Prostate gland (tissue), 2 donors: ENCODE measurements around the gene SLTM. TPM values are rescaled to one million over a fixed set of nuclear protein-coding genes. Genes with fewer than 3 reads are reported as not detected.

Source experiments
- DNase-seq: peaks from one replicate; pipeline ENCODE4 v3.0.0-alpha.2; 2019; ENCODE audit warnings: low spot score
- H3K27ac ChIP-seq, 2 donors: fragments of 200-600 bp; sonication (generic); 2 replicates each; pipeline ENCODE4 v1.5.1; 2017 to 2019
- H3K27me3 ChIP-seq: fragments of 200-600 bp; sonication (generic); replicated peaks from 2 replicates; pipeline ENCODE4 v1.5.1; 2019; ENCODE audit not compliant: insufficient read depth
- H3K36me3 ChIP-seq, 2 donors: fragments of 200-600 bp; sonication (generic); 1 replicate in 1 of 2; 2 replicates in 1 of 2; pipeline versions ENCODE4 v1.5.1 to v1.8.1; 2017 to 2019
- H3K4me1 ChIP-seq: fragments of 200-600 bp; sonication (generic); replicated peaks from 2 replicates; pipeline ENCODE4 v1.5.1; 2019
- H3K4me3 ChIP-seq, 2 donors: fragments of 200-600 bp; sonication (generic); 2 replicates each; pipeline ENCODE4 v1.5.1; 2017 to 2019
- H3K9me3 ChIP-seq: fragments of 200-600 bp; sonication (generic); 2 replicates; pipeline ENCODE4 v1.5.1; 2017
- POLR2A ChIP-seq: fragments of 450-650 bp; IDR thresholded peaks from one replicate; pipeline ENCODE4 v1.6.1; 2016; ENCODE audit warnings: antibody characterized with exemption, mild to moderate bottlenecking
- POLR2AphosphoS5 ChIP-seq: sonication (generic); formaldehyde crosslinking; IDR thresholded peaks from one replicate; pipeline ENCODE4 v1.6.1; 2017; ENCODE audit warnings: antibody characterized with exemption
- WGBS: methylation state at CpG from one replicate; pipeline ENCODE4 v1.1.5; 2018; 5-methylcytosine and 5-hydroxymethylcytosine counted together
- intact Hi-C: fragments of 100-400 bp; cut with DNase I; formaldehyde crosslinking; loops from one replicate; pipeline ENCODE4 v1.14.2; 2022
- total RNA-seq, 2 donors: library from RNA; depleted of rRNA; stranded (reverse); fragments of >200 nt; gene quantifications; one replicate each; pipeline ENCODE4 v1.1.0, GENCODE V29; 2016
- TF ChIP-seq, protein P1 (sequence below), 4 experiments: fragments of 200-600 bp in 2 of 4; fragments of 450-650 bp in 2 of 4; sonication (generic) in 2 of 4; IDR thresholded peaks; 1 replicate in 3 of 4; 2 replicates in 1 of 4; pipeline ENCODE4 v1.5.1; 2016 to 2019; ENCODE audit warnings: antibody characterized with exemption in 4 of 4, mild to moderate bottlenecking in 2 of 4, moderate library complexity in 2 of 4

SLTM gene
- total RNA-seq, 2 donors from 2014 or later = 65.8 to 73.3 TPM

DNA sequence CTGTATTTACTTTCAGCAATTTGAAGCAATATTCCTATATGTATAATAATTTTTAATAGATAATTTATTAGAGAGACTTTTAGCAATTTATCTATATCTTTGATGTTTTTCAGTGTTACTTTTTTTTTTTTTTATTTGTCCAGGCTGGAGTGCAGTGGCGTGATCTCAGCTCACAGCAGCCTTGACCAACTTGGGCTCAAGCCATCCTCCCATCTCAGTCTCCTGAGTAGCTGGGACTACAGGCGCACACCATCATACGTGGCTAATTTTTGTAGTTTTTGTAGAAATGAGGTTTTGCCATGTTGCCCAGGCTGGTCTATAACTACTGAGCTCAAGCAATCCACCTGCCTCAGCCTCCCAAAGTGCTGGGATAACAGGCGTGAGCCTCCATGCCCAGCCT is 25.3 kb upstream of the SLTM start:
- WGBS = 94% methylated on average over 4 of the region's 4 CpGs
- H3K4me1 ChIP-seq = no peaks in the 10 kb centered on the region
- TF ChIP-seq, protein P1, sequence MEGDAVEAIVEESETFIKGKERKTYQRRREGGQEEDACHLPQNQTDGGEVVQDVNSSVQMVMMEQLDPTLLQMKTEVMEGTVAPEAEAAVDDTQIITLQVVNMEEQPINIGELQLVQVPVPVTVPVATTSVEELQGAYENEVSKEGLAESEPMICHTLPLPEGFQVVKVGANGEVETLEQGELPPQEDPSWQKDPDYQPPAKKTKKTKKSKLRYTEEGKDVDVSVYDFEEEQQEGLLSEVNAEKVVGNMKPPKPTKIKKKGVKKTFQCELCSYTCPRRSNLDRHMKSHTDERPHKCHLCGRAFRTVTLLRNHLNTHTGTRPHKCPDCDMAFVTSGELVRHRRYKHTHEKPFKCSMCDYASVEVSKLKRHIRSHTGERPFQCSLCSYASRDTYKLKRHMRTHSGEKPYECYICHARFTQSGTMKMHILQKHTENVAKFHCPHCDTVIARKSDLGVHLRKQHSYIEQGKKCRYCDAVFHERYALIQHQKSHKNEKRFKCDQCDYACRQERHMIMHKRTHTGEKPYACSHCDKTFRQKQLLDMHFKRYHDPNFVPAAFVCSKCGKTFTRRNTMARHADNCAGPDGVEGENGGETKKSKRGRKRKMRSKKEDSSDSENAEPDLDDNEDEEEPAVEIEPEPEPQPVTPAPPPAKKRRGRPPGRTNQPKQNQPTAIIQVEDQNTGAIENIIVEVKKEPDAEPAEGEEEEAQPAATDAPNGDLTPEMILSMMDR (IDR thresholded peaks at IDR 0.05) = no peak
- TF ChIP-seq POLR2A (no peak), POLR2AphosphoS5 (no peak)
- H3K27me3 ChIP-seq = no peaks in the 10 kb centered on the region
- DNase-seq = no peak
- no peaks in the 10 kb centered on the region for H3K36me3 ChIP-seq
- no peak overlapping the region for H3K27ac ChIP-seq
- intact Hi-C loops = no loop called here
- H3K9me3 ChIP-seq = no peaks in the 10 kb centered on the region
- H3K4me3 ChIP-seq = no peak overlapping the region

DNA sequence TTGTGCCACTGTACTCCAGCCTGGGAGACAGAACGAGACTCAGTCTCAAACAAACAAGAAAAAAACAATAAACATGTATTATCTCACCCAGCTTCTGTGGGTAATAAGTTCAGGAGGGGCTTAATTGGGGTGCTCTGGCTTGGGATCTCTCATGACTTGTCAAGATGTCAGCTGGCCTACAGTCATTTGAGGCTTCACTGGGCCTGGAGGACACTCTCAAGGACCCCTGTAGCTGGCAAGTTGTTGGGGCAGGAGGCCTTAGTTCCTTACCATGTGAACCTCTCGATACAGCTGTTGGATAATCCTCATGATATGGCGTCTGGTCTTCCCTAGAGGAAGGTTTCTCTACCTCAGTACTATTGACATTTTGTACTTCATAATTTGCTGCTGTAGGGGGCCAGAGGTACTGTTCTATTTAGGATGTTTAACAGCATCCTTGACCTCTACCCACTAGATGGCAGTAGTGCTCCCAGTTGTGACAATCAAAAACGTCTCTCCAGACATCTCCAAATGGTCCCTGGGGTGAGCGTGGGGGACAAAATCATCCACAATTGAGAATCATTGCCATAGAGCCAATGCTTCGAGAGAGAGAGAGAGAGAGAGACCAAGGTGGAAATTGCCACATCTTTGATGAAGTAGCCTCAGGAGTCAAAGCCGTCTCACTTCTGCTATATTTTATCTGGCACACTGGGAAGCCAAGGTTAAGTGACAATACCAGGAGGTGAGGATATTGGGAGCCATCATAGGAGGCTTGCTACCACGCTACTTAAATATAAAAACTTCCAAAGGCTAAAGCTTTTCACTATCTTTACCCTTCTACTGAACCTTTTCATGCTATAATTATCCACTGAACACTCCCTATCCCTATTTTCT is 23.9 kb upstream of the SLTM start:
- TF ChIP-seq, protein P1 (IDR thresholded peaks at IDR 0.05) = peak in 3 of 4 experiments; percentile 60 to 67 (median 61)
- no peak for TF ChIP-seq POLR2AphosphoS5
- H3K4me3 ChIP-seq = no peak overlapping the region
- H3K27me3 ChIP-seq = no peaks in the 10 kb centered on the region
- peak; percentile 33 for DNase-seq
- H3K27ac ChIP-seq = no peak overlapping the region
- no peaks in the 10 kb centered on the region for H3K4me1 ChIP-seq
- H3K36me3 ChIP-seq = no peaks in the 10 kb centered on the region
- H3K9me3 ChIP-seq = no peaks in the 10 kb centered on the region
- WGBS = 38% methylated on average over 8 of the region's 8 CpGs
- intact Hi-C loops = no loop called here

DNA sequence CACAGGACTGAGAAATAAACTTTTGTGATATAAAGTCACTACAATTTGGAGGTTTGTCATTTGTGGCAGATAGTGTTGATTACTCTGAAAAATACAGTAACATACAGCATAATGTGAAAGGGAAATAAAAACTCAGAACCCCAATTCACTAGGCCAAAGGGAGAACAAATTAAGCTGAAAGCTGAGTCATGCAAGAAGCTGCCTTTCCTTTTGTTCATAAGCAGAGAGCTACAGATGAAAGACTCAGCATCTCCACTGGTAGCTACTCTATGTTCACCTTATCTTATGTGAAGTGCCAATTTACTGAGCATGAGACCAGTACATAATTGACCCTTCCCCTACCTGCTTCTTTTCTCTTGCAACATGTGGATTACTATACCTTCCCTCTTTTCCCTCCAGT is 19.3 kb upstream of the SLTM start:
- Histone ChIP-seq H3K4me1 (no peaks in the 10 kb centered on the region), H3K4me3 (no peak overlapping the region), H3K27me3 (no peaks in the 10 kb centered on the region), H3K27ac (no peak overlapping the region), H3K9me3 (no peaks in the 10 kb centered on the region), H3K36me3 (no peaks in the 10 kb centered on the region)
- TF ChIP-seq, protein P1 (IDR thresholded peaks at IDR 0.05) = no peak
- TF ChIP-seq POLR2AphosphoS5 = no peak
- no peak for TF ChIP-seq POLR2A
- intact Hi-C loops = no loop called here
- DNase-seq = no peak

DNA sequence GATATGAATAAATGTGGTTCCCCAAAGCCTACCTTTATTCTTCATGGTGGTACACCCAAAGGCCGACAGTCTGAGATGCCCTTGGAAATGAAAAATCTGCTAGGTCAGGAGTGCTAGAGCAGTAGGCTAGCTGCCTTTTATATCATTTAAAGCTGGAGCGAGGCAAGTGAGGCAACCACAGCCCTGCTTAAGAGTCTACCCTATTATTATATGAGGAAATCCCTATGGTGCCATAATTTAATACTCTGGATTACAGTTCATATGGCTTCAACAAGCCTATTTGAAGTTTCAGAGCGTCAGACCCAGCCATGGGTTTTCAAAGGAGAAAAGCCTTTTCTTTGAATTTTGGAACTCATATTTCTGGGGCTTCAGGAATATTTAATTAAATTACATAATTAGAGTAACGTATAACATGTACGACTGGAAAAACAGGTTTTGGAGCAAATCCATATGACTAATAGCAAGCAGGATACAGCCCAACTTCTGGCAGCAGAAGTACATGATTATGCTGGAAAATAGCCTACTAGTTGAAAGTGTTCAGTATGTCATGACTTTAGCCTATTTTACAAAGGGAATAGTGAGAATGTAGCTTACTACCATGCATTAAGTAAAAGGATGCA is 18.0 kb upstream of the SLTM start:
- WGBS = 53% methylated on average over 5 of the region's 5 CpGs
- H3K27ac ChIP-seq = no peak overlapping the region
- intact Hi-C loops = no loop called here
- no peaks in the 10 kb centered on the region for H3K4me1 ChIP-seq
- no peak overlapping the region for H3K4me3 ChIP-seq
- TF ChIP-seq POLR2AphosphoS5 = peak; percentile 69
- TF ChIP-seq POLR2A = no peak
- TF ChIP-seq, protein P1 (IDR thresholded peaks at IDR 0.05) = no peak
- H3K9me3 ChIP-seq = no peaks in the 10 kb centered on the region
- no peaks in the 10 kb centered on the region for H3K27me3 ChIP-seq
- no peaks in the 10 kb centered on the region for H3K36me3 ChIP-seq
- DNase-seq = peak; percentile 27
